ENCODE measurements around the gene GOLPH3L.
"Not testable (repeated sequence)": the region's sequence is repeated elsewhere in the genome, so short reads cannot be mapped to it uniquely, and the experiment has no call there.

GOLPH3L gene

DNA sequence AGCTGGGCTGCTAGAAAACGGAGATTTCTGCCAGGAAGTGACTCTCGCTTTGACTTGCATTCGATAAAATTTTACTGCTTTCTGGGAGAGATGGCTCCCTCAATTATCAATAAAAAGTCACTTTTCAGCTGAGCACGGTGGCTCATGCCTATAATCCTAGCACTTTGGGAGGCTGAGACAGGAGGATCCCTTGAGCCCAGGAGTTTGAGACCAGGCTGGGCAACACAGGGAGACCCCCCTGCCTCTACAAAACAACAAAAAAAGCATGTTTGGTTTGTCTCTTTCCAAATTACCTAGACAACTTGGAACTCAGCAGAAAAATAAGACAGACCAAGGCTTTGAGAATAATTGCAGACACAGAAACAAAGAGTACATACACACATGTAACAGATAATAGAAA lies 54.7 kb downstream of the GOLPH3L start (continued):
- TF ChIP-seq, protein P1, sequence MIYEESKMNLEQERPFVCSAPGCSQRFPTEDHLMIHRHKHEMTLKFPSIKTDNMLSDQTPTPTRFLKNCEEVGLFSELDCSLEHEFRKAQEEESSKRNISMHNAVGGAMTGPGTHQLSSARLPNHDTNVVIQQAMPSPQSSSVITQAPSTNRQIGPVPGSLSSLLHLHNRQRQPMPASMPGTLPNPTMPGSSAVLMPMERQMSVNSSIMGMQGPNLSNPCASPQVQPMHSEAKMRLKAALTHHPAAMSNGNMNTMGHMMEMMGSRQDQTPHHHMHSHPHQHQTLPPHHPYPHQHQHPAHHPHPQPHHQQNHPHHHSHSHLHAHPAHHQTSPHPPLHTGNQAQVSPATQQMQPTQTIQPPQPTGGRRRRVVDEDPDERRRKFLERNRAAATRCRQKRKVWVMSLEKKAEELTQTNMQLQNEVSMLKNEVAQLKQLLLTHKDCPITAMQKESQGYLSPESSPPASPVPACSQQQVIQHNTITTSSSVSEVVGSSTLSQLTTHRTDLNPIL (CRISPR knock-in tag; IDR thresholded peaks at IDR 0.05; ENCODE audit: low read depth) = no peak
- no peak for TF ChIP-seq ZFP3 (CRISPR knock-in tag; IDR thresholded peaks at IDR 0.05)

DNA sequence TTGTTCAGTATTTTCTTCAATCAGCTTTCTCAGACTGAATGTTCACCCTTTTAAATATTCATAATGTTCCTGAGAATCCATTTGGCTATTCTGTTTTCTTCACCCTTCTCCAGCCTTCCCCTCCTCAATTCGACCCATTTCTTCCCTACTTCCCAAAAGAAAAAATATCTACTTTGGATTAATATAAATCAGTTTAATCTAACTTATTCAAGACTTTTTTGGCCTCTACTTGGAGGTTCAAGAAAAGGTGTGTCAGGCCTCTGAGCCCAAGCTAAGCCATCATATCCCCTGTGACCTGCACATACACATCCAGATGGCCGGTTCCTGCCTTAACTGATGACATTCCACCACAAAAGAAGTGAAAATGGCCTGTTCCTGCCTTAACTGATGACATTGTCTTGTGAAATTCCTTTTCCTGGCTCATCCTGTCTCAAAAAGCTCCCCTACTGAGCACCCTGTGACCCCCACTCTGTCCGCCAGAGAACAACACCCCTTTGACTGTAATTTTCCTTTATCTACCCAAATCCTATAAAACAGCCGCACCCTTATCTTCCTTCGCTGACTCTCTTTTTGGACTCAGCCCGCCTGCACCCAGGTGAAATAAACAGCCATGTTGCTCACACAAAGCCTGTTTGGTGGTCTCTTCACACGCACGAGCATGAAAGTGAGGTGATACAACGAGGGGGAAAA lies 55.7 kb downstream of the GOLPH3L start:
- not testable (repeated sequence) for ATAC-seq

DNA sequence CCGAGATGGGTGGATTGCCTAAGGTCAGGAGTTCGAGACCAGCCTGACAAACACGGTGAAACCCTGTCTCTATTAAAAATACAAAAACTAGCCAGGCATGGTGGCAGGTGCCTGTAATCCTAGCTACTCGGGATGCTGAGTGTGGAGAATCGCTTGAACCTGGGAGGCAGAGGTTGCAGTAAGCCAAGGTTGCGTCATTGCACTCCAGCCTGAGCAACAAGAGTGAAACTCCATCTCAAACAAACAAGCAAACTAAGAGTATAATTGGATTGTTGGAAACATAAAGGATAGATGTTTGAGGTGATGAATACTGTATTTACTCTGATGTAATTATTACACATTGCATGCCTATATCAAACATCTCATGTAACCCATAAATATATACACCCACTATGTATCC lies 58.5 kb downstream of the GOLPH3L start:
- not testable (repeated sequence) for ATAC-seq

DNA sequence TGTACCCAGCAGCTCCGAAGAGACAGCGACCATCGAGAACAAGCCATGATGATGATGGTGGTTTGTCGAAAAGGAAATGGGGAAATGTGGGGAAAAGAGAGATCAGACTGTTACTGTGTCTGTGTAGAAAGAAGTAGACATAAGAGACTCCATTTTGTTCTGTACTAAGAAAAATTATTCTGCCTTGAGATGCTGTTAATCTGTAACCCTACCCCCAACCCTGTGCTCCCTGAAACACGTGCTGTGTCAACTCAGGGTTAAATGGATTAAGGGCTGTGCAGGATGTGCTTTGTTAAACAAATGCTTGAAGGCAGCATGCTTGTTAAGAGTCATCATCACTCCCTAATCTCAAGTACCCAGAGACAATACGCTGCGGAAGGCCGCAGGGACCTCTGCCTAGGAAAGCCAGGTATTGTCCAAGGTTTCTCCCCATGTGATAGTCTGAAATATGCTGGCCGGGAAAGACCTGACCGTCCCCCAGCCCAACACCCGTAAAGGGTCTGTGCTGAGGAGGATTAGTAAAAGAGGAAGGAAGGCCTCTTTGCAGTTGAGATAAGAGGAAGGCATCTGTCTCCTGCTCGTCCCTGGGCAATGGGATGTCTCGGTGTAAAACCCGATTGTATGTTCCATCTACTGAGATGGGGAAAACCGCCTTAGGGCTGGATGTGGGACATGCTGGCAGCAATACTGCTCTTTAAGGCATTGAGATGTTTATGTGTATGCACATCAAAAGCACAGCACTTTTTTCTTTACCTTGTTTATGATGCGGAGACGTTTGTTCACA lies 61.9 kb downstream of the GOLPH3L start:
- ATAC-seq = not testable (repeated sequence)

DNA sequence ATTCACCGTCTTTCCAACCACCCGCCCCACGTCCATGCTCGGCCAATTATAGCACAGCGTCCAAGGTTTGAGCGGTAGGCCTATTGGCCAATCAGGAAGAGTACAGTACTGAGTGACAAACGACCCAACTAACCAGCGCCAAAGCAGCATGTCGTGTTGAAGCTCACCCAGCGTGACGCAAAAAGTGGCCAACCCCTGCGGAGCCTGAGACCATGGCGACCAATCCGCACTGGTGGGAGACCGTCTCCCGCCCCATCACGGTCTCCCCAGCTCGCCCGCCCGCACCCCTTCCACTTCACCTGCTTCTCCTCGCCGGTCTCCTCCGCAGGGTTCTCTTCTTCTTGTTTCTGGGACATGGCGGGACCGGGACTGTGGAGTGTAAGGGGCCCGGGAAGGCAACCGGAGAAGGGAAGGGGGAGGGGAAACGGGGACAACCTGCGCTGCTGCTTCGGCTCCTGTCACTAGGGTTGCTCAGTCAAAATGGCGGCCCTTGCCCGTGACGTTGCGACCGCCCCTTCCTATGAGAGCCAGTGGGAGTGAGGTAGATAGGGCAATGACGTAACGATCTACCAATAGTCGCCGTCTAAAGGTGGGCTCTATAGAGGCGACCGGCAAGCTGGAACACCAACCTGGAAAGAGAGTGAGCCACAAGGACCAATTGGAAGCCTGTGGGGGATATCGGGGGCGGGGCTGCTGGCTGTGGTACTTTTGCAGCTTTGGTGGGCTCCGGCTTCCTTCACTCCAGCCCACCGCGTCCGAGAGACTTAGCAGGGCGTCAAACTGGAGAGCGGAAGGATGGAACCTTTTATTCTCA lies 67.6 kb downstream of the GOLPH3L start, which contains the start of gene ENSA:
ENSA (minus strand) TSS at position 498 of the 814 bp plus-strand sequence; CDS start at position 356, 142 bp downstream.
- TF ChIP-seq, protein P2, sequence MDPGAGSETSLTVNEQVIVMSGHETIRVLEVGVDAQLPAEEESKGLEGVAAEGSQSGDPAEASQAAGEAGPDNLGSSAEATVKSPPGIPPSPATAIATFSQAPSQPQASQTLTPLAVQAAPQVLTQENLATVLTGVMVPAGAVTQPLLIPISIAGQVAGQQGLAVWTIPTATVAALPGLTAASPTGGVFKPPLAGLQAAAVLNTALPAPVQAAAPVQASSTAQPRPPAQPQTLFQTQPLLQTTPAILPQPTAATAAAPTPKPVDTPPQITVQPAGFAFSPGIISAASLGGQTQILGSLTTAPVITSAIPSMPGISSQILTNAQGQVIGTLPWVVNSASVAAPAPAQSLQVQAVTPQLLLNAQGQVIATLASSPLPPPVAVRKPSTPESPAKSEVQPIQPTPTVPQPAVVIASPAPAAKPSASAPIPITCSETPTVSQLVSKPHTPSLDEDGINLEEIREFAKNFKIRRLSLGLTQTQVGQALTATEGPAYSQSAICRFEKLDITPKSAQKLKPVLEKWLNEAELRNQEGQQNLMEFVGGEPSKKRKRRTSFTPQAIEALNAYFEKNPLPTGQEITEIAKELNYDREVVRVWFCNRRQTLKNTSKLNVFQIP (CRISPR knock-in tag; IDR thresholded peaks at IDR 0.05; ENCODE audit: borderline replicate concordance, low read depth) = no peak
- TF ChIP-seq BACH2 (CRISPR knock-in tag; IDR thresholded peaks at IDR 0.05; ENCODE audit: borderline replicate concordance) (no peak), ZC3H10 (CRISPR knock-in tag; IDR thresholded peaks at IDR 0.05) (no peak), ISL1 (CRISPR knock-in tag; IDR thresholded peaks at IDR 0.05) (no peak), TOX (CRISPR knock-in tag; IDR thresholded peaks at IDR 0.05; ENCODE audit: borderline replicate concordance) (peak; percentile 42; the same call in 1 of the 2 replicates), ZNF8 (CRISPR knock-in tag; IDR thresholded peaks at IDR 0.05) (no peak), GLIS3 (CRISPR knock-in tag; IDR thresholded peaks at IDR 0.05) (no peak)
- ATAC-seq = peak; percentile 96

DNA sequence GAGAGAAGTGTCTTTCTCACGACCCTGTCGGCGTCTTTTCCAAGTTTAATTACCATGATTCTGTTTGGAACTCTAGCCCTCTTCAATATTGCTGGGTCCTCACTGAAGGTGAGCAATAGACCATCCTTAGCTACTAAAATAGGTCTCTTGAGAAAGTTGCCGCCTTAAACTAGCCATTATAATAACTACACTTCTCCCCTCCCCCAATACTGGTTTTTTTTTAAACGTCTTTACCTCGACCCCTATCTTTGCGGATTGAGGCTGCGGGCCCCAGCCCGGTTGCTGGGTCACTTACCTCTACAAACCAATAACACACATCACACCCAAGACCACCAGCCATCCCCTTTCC lies 68.2 kb downstream of the GOLPH3L start:
- no peak for ATAC-seq
- TF ChIP-seq OSR1 (CRISPR knock-in tag; IDR thresholded peaks at IDR 0.05) (no peak), GLIS3 (CRISPR knock-in tag; IDR thresholded peaks at IDR 0.05) (no peak), CSDC2 (CRISPR knock-in tag; IDR thresholded peaks at IDR 0.05) (no peak), BACH2 (CRISPR knock-in tag; IDR thresholded peaks at IDR 0.05; ENCODE audit: borderline replicate concordance) (no peak), PPARA (CRISPR knock-in tag; IDR thresholded peaks at IDR 0.05; ENCODE audit: borderline replicate concordance) (no peak)
- TF ChIP-seq, protein P3, sequence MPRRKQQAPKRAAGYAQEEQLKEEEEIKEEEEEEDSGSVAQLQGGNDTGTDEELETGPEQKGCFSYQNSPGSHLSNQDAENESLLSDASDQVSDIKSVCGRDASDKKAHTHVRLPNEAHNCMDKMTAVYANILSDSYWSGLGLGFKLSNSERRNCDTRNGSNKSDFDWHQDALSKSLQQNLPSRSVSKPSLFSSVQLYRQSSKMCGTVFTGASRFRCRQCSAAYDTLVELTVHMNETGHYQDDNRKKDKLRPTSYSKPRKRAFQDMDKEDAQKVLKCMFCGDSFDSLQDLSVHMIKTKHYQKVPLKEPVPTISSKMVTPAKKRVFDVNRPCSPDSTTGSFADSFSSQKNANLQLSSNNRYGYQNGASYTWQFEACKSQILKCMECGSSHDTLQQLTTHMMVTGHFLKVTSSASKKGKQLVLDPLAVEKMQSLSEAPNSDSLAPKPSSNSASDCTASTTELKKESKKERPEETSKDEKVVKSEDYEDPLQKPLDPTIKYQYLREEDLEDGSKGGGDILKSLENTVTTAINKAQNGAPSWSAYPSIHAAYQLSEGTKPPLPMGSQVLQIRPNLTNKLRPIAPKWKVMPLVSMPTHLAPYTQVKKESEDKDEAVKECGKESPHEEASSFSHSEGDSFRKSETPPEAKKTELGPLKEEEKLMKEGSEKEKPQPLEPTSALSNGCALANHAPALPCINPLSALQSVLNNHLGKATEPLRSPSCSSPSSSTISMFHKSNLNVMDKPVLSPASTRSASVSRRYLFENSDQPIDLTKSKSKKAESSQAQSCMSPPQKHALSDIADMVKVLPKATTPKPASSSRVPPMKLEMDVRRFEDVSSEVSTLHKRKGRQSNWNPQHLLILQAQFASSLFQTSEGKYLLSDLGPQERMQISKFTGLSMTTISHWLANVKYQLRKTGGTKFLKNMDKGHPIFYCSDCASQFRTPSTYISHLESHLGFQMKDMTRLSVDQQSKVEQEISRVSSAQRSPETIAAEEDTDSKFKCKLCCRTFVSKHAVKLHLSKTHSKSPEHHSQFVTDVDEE (CRISPR knock-in tag; IDR thresholded peaks at IDR 0.05) = no peak
- TF ChIP-seq, protein P2 (CRISPR knock-in tag; IDR thresholded peaks at IDR 0.05; ENCODE audit: borderline replicate concordance, low read depth) = no peak

Data from SK-N-SH treated with all-trans-retinoic acid at 6 μM for 48 hours (cell line).